Measurements from ENCODE around the gene EDDM13. TPM values are rescaled to one million over a fixed set of nuclear protein-coding genes. Genes with fewer than 3 reads are reported as not detected.
"Not testable (repeated sequence)": the region's sequence is repeated elsewhere in the genome, so short reads cannot be mapped to it uniquely, and the experiment has no call there.

The EDDM13 gene
- total RNA-seq, 4 donors from 2014 or later: 1.8 to 7.0 (median 5.7) TPM; not detected in 1

DNA sequence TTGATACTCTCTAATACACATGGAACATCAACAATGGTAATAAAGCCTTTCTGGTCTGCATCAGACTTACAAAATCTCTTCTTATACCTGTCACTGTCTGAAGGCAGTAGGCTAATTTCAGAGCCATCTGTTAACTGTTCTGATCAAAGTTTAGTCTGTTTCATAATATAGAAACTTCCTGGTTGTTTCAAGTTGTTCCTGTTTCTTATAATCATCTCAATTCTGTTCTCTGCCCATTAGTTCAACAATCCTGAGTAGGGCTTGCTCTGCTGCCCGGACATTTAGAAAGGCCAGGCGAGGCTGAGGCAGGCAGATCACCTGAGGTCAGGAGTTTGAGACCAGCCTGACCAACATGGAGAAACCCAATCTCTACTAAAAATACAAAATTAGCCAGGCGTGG is 47.4 kb downstream of the EDDM13 start:
- 74 to 87% methylated on average over 3 of the region's 3 CpGs for WGBS, 2 donors

GRCh38 chr19:56321254-56321988 is 48.9 kb downstream of the EDDM13 start:
- DNase-seq (ENCODE audit: low spot score in 2 of 2): no peak
- WGBS, 2 donors: 80 to 85% methylated on average over 8 of the region's 8 CpGs
- TF ChIP-seq POLR2A (IDR thresholded peaks at IDR 0.05): no peak
- TF ChIP-seq CTCF (IDR thresholded peaks at IDR 0.05): no peak
- intact Hi-C loops (cut with DNase I; ENCODE audit: low total_unique reads): no loop called here
- H3K4me3 ChIP-seq (ENCODE audit: low read depth, poor library complexity, severe bottlenecking): no peak overlapping the region

More for the DNA sequence above, 47.4 kb downstream of the EDDM13 start:
- TF ChIP-seq POLR2A (IDR thresholded peaks at IDR 0.05) (no peak), CTCF (IDR thresholded peaks at IDR 0.05) (no peak)
- intact Hi-C loops (cut with DNase I; ENCODE audit: low total_unique reads): no loop called here
- H3K4me3 ChIP-seq (ENCODE audit: low read depth, poor library complexity, severe bottlenecking): no peak overlapping the region
- DNase-seq (ENCODE audit: low spot score in 2 of 2): no peak

GRCh38 chr19:56321989-56322440 is 49.5 kb downstream of the EDDM13 start:
- no peak for DNase-seq (ENCODE audit: low spot score in 2 of 2)
- intact Hi-C loops (cut with DNase I; ENCODE audit: low total_unique reads): no loop called here
- TF ChIP-seq POLR2A (IDR thresholded peaks at IDR 0.05) (no peak), CTCF (IDR thresholded peaks at IDR 0.05) (no peak)
- 64 to 68% methylated on average over 7 of the region's 7 CpGs for WGBS, 2 donors
- H3K4me3 ChIP-seq (ENCODE audit: low read depth, poor library complexity, severe bottlenecking): no peak overlapping the region

DNA sequence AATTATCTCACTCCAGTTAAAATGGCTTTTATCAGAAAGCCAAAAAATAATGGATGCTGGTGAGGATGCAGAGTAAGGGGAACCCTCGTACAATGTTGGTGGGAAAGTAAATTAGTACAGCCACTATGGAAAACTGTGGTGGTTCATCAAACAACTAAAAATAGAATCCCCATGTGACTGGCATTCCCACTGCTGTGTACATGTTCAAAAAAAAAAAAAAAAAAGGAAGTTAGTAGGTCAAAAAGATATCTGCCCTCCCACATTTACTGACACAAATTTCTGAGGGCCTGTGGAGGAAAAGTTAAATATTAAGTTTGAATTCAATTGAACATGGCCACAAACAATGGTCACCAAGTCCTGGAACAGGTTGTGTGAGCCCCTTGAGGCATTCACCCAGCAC is 51.9 kb downstream of the EDDM13 start:
- TF ChIP-seq POLR2A (IDR thresholded peaks at IDR 0.05): no peak
- TF ChIP-seq CTCF (IDR thresholded peaks at IDR 0.05): no peak
- intact Hi-C loops (cut with DNase I; ENCODE audit: low total_unique reads): no loop called here
- 63 to 71% methylated on average over 1 of the region's 1 CpG for WGBS, 2 donors
- no peak overlapping the region for H3K4me3 ChIP-seq (ENCODE audit: low read depth, poor library complexity, severe bottlenecking)
- DNase-seq (ENCODE audit: low spot score in 2 of 2): no peak

DNA sequence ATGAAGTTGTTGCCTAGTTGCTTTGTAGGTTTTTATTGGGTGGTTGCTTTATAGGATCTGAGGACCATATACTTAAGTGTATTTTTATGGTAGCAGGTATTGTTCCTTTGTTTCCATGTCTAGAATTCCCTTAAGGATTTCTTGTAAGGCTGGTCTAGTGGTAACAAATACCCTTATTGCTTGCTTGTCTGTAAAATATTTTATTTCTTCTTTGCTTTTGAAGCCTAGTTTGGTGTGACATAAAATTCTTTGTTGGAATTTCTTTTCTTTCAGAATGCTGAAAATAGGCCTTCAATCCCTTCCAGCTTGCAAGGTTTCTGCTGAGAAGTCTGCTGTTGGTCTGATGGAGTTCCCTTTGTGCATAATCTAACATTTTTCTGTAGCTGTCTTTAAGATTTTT is 60.1 kb downstream of the EDDM13 start:
- intact Hi-C loops (cut with DNase I; ENCODE audit: low total_unique reads): no loop called here
- no peak overlapping the region for H3K4me3 ChIP-seq (ENCODE audit: low read depth, poor library complexity, severe bottlenecking)
- TF ChIP-seq CTCF (IDR thresholded peaks at IDR 0.05) (no peak), POLR2A (IDR thresholded peaks at IDR 0.05) (no peak)
- DNase-seq (ENCODE audit: low spot score in 2 of 2): no peak

- no peak for TF ChIP-seq POLR2A (IDR thresholded peaks at IDR 0.05)
- DNase-seq (ENCODE audit: low spot score in 2 of 2): no peak
- intact Hi-C loops (cut with DNase I; ENCODE audit: low total_unique reads): no loop called here
- no peak overlapping the region for H3K4me3 ChIP-seq (ENCODE audit: low read depth, poor library complexity, severe bottlenecking)
These were observed 61.0 kb downstream of the EDDM13 start for GRCh38 chr19:56333506-56333905.

- intact Hi-C loops (cut with DNase I; ENCODE audit: low total_unique reads); H3K4me3 ChIP-seq (ENCODE audit: low read depth, poor library complexity, severe bottlenecking); DNase-seq (ENCODE audit: low spot score in 2 of 2): not testable (repeated sequence)
These were observed 62.8 kb downstream of the EDDM13 start for GRCh38 chr19:56335371-56335770.

- WGBS, 2 donors: 91 to 92% methylated on average over 8 of the region's 8 CpGs
- H3K4me3 ChIP-seq (ENCODE audit: low read depth, poor library complexity, severe bottlenecking); intact Hi-C loops (cut with DNase I; ENCODE audit: low total_unique reads); DNase-seq (ENCODE audit: low spot score in 2 of 2): not testable (repeated sequence)
These were observed 64.5 kb downstream of the EDDM13 start for GRCh38 chr19:56337077-56337476.

DNA sequence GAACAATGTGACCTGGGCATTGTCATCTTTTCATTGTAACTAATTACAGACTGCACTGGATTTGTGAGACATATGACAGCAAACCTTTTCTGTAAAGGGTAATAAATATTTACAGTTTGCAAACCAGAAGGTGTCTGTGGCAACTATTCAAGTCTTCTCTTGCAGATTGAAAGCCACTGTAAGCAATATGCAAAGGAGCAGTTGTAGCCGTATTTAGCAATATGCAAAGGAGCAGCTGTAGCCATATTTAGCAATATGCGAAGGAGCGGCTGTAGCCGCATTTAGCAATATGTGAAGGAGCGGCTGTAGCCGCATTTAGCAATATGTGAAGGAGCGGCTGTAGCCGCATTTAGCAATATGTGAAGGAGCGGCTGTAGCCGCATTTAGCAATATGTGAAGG is 66.5 kb downstream of the EDDM13 start:
- DNase-seq (ENCODE audit: low spot score in 2 of 2); intact Hi-C loops (cut with DNase I; ENCODE audit: low total_unique reads); H3K4me3 ChIP-seq (ENCODE audit: low read depth, poor library complexity, severe bottlenecking): not testable (repeated sequence)
- WGBS, 2 donors: 89 to 97% methylated on average over 6 to 8 of the region's 10 CpGs

Measured in lower leg skin (tissue), 4 donors.